ENCODE results near the gene FHOD3. TPM values are rescaled to one million over a fixed set of nuclear protein-coding genes. Genes with fewer than 3 reads are reported as not detected.

FHOD3 gene
- total RNA-seq, 1 donor from 2014 or later, result 5.6 TPM

DNA sequence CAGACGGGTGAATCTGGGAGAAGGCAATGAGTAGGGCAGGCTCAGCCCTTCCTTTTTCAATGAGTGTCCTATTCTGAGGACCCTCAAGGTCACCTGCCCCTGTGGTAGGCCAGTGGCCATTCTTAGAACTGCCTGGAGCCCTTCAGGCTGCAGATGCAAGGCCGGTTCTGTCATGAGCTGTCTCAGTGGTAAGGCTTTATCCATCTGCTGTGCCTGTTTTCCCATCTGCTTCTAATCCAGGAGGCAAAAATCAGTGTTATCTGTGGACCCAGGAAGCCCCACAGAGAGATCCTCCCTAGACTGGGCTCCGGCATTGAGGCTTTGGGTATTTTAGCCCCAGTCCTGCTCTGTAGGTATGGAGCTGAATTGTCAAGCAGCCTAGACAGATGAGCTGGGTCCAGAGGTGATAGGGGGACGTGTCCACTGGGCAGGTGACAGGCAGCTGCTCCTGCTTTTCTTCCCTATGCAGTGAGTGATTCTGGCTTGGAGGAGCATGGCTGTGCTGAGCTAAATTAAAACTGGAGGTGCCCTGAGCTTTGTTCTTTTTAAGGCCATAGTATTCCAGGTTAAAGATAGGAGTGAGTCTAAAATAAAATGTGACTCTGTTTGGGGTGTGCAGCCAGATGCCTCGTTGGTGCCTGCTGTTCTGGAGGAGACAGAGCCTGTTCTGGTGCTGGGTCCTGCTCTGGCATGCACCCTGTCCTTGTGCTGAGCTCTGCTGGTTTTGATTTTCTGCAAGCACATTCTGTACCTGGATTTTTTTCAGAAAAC lies 92.5 kb downstream of the FHOD3 start:
- H3K27ac ChIP-seq, result no peak overlapping the region

DNA sequence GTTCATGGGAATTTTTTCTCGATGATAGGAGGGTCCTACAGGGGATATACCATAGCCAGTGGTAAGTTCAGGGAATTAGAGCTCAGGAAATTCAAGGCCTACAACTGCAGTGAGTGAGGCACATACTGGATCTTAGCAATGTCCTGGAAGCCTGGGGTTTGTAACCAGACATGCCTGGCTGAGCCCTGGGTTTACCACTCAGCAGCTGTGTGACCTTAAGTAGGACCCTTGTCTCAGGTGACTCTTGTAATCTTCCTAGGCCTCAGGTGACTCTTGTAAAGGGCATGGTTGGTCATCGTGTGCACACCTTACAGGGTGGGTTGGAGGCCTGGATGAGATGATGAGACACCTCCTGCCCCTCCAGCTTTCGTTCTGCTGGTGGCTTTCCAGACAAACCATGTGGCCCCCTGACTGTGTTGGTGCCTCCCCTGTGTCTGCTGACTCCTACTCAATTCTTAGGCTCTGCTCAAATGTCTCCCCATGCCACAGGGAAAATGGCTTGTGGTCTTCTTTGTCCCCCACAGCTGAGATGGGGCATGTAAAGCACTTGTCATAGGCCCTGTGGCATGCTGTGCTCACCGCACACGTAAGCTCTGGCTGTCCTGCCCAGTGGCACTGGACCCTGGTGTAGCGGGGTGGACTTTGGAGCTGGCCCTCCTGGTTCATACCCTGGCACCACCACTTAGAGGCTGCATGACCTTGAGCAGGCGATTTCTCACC lies 94.1 kb downstream of the FHOD3 start:
- intact Hi-C loops (cut with DNase I), result no loop called here
- Histone ChIP-seq H3K27me3 (no peaks in the 10 kb centered on the region), H3K36me3 (no peaks in the 10 kb centered on the region), H3K4me3 (no peak overlapping the region), H3K27ac (no peak overlapping the region), H3K4me1 (no peaks in the 10 kb centered on the region), H3K9me3 (no peaks in the 10 kb centered on the region)
- TF ChIP-seq POLR2A (IDR thresholded peaks at IDR 0.05), result no peak
- TF ChIP-seq POLR2AphosphoS5 (IDR thresholded peaks at IDR 0.05; ENCODE audit: insufficient read depth in 1 of 2, low read depth in 1 of 2), result no peak
- DNase-seq (ENCODE audit: extremely low spot score in 2 of 2), result peak in 1 of 2 donors; percentile 49

More for the DNA sequence above, 92.5 kb downstream of the FHOD3 start:
- DNase-seq (ENCODE audit: extremely low spot score in 2 of 2), result peak in 1 of 2 donors; percentile 65
- Histone ChIP-seq H3K9me3 (no peaks in the 10 kb centered on the region), H3K27me3 (no peaks in the 10 kb centered on the region), H3K4me1 (no peaks in the 10 kb centered on the region), H3K4me3 (no peak overlapping the region), H3K36me3 (no peaks in the 10 kb centered on the region)
- no peak for TF ChIP-seq POLR2A (IDR thresholded peaks at IDR 0.05)
- TF ChIP-seq, protein P1, sequence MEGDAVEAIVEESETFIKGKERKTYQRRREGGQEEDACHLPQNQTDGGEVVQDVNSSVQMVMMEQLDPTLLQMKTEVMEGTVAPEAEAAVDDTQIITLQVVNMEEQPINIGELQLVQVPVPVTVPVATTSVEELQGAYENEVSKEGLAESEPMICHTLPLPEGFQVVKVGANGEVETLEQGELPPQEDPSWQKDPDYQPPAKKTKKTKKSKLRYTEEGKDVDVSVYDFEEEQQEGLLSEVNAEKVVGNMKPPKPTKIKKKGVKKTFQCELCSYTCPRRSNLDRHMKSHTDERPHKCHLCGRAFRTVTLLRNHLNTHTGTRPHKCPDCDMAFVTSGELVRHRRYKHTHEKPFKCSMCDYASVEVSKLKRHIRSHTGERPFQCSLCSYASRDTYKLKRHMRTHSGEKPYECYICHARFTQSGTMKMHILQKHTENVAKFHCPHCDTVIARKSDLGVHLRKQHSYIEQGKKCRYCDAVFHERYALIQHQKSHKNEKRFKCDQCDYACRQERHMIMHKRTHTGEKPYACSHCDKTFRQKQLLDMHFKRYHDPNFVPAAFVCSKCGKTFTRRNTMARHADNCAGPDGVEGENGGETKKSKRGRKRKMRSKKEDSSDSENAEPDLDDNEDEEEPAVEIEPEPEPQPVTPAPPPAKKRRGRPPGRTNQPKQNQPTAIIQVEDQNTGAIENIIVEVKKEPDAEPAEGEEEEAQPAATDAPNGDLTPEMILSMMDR (IDR thresholded peaks at IDR 0.05), result no peak
- no peak for TF ChIP-seq POLR2AphosphoS5 (IDR thresholded peaks at IDR 0.05; ENCODE audit: insufficient read depth in 1 of 2, low read depth in 1 of 2)
- intact Hi-C loops (cut with DNase I), result no loop called here

DNA sequence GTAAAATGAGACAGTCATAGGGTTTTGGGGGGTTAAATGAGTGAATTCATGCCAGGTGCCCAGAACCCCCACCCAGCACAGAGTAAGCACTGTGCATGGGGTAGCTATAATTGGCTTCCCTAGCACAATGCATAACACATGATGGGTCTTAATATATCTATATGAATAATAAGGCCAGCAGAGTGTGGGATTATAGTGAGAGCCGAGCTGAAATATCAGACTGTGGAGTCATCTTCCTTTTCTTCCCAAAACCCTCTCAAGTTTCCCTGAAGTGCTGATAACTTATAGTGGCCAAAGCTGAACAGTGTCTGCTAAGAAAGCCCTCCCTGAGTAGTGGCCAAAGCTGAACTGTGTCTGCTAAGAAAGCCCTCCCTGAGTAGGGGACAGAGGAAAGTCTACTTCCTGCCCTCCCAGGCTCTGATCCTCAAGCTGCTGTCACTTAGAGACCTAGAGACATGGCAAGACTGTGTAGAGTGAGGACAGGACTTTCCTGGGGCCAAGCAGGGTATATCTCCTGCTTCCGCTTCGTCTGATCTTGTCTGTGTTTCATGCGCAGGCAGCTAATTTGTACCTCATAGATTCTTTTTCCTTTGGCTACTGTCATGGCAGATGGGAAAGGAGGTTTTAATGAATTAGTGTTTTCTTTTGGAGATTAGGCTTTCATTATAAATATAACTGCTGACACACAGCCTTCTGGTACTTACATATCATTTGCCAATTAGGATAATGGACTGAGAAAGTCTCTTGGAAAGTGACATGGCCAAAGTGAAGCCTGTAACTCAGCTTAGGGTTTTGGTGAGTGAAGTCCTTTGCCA lies 94.9 kb downstream of the FHOD3 start:
- no peak for TF ChIP-seq POLR2AphosphoS5 (IDR thresholded peaks at IDR 0.05; ENCODE audit: insufficient read depth in 1 of 2, low read depth in 1 of 2)
- intact Hi-C loops (cut with DNase I), result no loop called here
- H3K4me3 ChIP-seq, result no peak overlapping the region

DNA sequence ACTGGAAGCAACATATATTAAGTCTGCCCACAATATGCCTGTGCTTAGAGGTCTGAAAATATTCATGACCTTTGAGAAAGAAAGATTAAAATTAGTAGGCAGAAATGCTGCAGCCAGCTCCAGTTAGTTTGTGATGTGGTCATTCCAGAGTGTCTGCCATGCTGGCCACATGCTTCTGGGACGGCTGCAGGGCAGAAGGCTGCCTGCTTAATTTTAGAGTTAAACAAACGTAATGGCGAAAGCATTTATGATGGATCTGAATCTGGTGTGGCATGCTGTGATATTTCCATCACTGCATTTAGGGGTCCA lies 95.4 kb downstream of the FHOD3 start:
- Histone ChIP-seq H3K27ac (no peak overlapping the region), H3K36me3 (no peaks in the 10 kb centered on the region), H3K4me3 (no peak overlapping the region), H3K4me1 (no peaks in the 10 kb centered on the region), H3K9me3 (no peaks in the 10 kb centered on the region), H3K27me3 (no peaks in the 10 kb centered on the region)
- TF ChIP-seq, protein P1 (IDR thresholded peaks at IDR 0.05), result no peak
- TF ChIP-seq POLR2AphosphoS5 (IDR thresholded peaks at IDR 0.05; ENCODE audit: insufficient read depth in 1 of 2, low read depth in 1 of 2), result no peak
- no peak for TF ChIP-seq POLR2A (IDR thresholded peaks at IDR 0.05)
- DNase-seq (ENCODE audit: extremely low spot score in 2 of 2), result no peak
- intact Hi-C loops (cut with DNase I), result no loop called here

More for the DNA sequence above, 94.9 kb downstream of the FHOD3 start:
- H3K9me3 ChIP-seq, result no peaks in the 10 kb centered on the region
- H3K27ac ChIP-seq, result no peak overlapping the region
- H3K27me3 ChIP-seq, result no peaks in the 10 kb centered on the region
- no peaks in the 10 kb centered on the region for H3K36me3 ChIP-seq
- no peaks in the 10 kb centered on the region for H3K4me1 ChIP-seq
- no peak for DNase-seq (ENCODE audit: extremely low spot score in 2 of 2)

DNA sequence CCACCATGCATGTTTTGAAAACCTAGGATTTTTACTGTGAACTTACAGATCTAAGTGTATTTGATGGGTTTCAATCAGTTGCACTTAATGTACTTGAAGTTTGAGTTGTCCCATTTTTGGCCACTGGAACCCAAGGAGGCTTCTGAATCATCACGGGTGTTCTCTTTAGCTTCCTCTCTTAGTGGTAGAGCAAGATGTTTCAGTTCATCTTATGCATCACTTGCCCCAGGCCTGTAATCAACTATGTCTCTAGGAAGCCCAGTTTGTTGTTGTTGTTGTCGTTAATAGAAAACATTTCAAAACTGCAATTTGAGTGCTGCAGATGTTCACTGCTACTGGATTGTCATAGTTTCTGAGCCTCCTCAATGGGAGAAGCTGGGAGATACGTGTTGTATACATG lies 97.0 kb downstream of the FHOD3 start:
- H3K27me3 ChIP-seq, result no peaks in the 10 kb centered on the region
- H3K9me3 ChIP-seq, result no peaks in the 10 kb centered on the region
- no peak for DNase-seq (ENCODE audit: extremely low spot score in 2 of 2)
- intact Hi-C loops (cut with DNase I), result no loop called here
- H3K36me3 ChIP-seq, result no peaks in the 10 kb centered on the region
- H3K4me1 ChIP-seq, result no peaks in the 10 kb centered on the region
- H3K27ac ChIP-seq, result no peak overlapping the region
- TF ChIP-seq POLR2AphosphoS5 (IDR thresholded peaks at IDR 0.05; ENCODE audit: insufficient read depth in 1 of 2, low read depth in 1 of 2), result no peak
- TF ChIP-seq POLR2A (IDR thresholded peaks at IDR 0.05), result no peak
- H3K4me3 ChIP-seq, result no peak overlapping the region

DNA sequence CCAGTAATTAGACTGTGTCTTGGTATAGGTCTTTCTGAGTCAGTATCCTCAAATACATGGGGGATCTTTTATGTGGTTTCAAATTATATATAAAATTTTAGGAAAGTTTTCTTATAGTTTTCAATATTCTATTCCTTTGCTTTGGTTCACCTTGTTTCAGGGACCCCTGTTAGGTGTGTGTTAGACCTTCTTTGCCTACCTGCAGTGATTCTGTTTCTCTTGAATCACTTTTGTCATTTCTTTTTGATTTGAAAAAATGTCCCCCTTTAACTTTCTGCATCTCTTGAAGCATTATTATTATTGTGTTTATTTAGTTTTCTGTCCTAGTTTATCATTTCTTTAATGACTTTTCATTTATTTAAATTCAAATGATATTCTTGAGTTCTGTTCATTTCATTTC lies 98.7 kb downstream of the FHOD3 start:
- intact Hi-C loops (cut with DNase I), result no loop called here

More for the DNA sequence above, 98.7 kb downstream of the FHOD3 start:
- Histone ChIP-seq H3K27me3 (no peaks in the 10 kb centered on the region), H3K27ac (no peak overlapping the region), H3K4me1 (no peaks in the 10 kb centered on the region), H3K9me3 (no peaks in the 10 kb centered on the region), H3K36me3 (no peaks in the 10 kb centered on the region), H3K4me3 (no peak overlapping the region)
- DNase-seq (ENCODE audit: extremely low spot score in 2 of 2), result no peak
- no peak for TF ChIP-seq POLR2A (IDR thresholded peaks at IDR 0.05)
- TF ChIP-seq, protein P1 (IDR thresholded peaks at IDR 0.05), result no peak
- TF ChIP-seq POLR2AphosphoS5 (IDR thresholded peaks at IDR 0.05; ENCODE audit: insufficient read depth in 1 of 2, low read depth in 1 of 2), result no peak
